ENCODE measurements around the gene IVNS1ABP.

DNA sequence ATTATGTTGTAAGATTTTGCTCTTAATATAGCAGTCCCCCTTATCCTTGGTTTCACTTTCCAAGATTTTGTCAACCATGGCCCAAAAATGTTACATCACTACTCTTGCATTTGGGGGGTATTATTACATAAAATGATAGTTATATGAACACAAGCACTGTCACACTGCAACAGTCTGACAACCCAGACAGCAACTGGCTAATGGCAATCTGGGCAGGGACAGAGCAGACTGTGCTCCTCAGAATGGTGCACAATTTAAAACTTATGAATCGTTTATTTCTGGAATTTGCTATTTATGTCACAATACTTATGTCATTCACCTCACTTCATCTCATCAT is 2.1 kb upstream of the IVNS1ABP start:
- TF ChIP-seq GATA3 (IDR thresholded peaks at IDR 0.05; ENCODE audit: low read depth, low read length) (no peak), GATA2 (IDR thresholded peaks at IDR 0.05; ENCODE audit: low read depth, low read length) (no peak)
